Prostate gland (tissue), 2 donors: Measurements from ENCODE around the gene CTF1. TPM values are rescaled to one million over a fixed set of nuclear protein-coding genes. Genes with fewer than 3 reads are reported as not detected.

Experiments used
- DNase-seq: peaks from one replicate; pipeline ENCODE4 v3.0.0-alpha.2; 2019; ENCODE audit warnings: low spot score
- H3K27ac ChIP-seq, 2 donors: fragments of 200-600 bp; sonication (generic); 2 replicates each; pipeline ENCODE4 v1.5.1; 2017 to 2019
- H3K27me3 ChIP-seq: fragments of 200-600 bp; sonication (generic); replicated peaks from 2 replicates; pipeline ENCODE4 v1.5.1; 2019; ENCODE audit not compliant: insufficient read depth
- H3K36me3 ChIP-seq, 2 donors: fragments of 200-600 bp; sonication (generic); 1 replicate in 1 of 2; 2 replicates in 1 of 2; pipeline versions ENCODE4 v1.5.1 to v1.8.1; 2017 to 2019
- H3K4me1 ChIP-seq: fragments of 200-600 bp; sonication (generic); replicated peaks from 2 replicates; pipeline ENCODE4 v1.5.1; 2019
- H3K4me3 ChIP-seq, 2 donors: fragments of 200-600 bp; sonication (generic); 2 replicates each; pipeline ENCODE4 v1.5.1; 2017 to 2019
- H3K9me3 ChIP-seq: fragments of 200-600 bp; sonication (generic); 2 replicates; pipeline ENCODE4 v1.5.1; 2017
- POLR2A ChIP-seq: fragments of 450-650 bp; IDR thresholded peaks from one replicate; pipeline ENCODE4 v1.6.1; 2016; ENCODE audit warnings: antibody characterized with exemption, mild to moderate bottlenecking
- POLR2AphosphoS5 ChIP-seq: sonication (generic); formaldehyde crosslinking; IDR thresholded peaks from one replicate; pipeline ENCODE4 v1.6.1; 2017; ENCODE audit warnings: antibody characterized with exemption
- WGBS: methylation state at CpG from one replicate; pipeline ENCODE4 v1.1.5; 2018; 5-methylcytosine and 5-hydroxymethylcytosine counted together
- intact Hi-C: fragments of 100-400 bp; cut with DNase I; formaldehyde crosslinking; loops from one replicate; pipeline ENCODE4 v1.14.2; 2022
- total RNA-seq, 2 donors: library from RNA; depleted of rRNA; stranded (reverse); fragments of >200 nt; gene quantifications; one replicate each; pipeline ENCODE4 v1.1.0, GENCODE V29; 2016
- TF ChIP-seq, protein P1 (sequence below), 4 experiments: fragments of 200-600 bp in 2 of 4; fragments of 450-650 bp in 2 of 4; sonication (generic) in 2 of 4; IDR thresholded peaks; 1 replicate in 3 of 4; 2 replicates in 1 of 4; pipeline ENCODE4 v1.5.1; 2016 to 2019; ENCODE audit warnings: antibody characterized with exemption in 4 of 4, mild to moderate bottlenecking in 2 of 4, moderate library complexity in 2 of 4

Gene CTF1
- total RNA-seq, 2 donors from 2014 or later, result 9.8 to 13.9 TPM

DNA sequence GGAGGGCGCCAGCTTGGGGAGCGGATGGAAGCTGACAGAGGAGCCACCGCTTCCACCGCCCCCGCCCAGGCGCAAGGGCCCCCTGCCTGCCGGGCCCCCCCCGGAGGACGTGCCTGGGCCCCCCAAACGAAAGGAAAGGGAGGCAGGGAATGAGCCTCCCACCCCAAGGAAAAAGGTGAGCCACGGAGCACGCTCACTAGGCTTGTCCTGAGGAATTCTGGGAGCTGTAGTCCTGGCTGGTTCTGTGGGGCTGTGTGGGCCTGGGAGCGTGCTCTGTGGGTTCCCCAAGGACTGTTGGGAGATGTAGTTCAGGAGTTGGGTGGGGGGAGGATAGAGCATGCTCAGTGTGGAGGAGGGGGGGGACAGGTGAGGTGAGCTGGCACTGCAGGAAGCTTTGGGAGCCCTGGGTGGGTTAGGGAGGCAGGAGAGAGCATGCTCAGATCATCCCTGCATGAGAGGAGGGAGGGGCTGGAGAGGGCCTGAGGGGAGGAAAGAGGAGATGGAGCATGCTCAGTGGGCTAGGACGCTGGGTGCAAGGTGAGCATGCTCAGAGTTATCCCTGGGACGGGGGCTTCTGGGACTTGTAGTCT lies 31.5 kb downstream of the CTF1 start:
- Histone ChIP-seq H3K27ac (peak overlapping the region in 1 of 2 donors; percentile 14), H3K27me3 (no peaks in the 10 kb centered on the region), H3K4me1 (no peaks in the 10 kb centered on the region), H3K9me3 (no peaks in the 10 kb centered on the region), H3K4me3 (no peak overlapping the region), H3K36me3 (peaks cover 0 to 7% of the 10 kb centered on the region in 2 donors)
- TF ChIP-seq POLR2AphosphoS5 (peak; percentile 62), POLR2A (no peak)
- TF ChIP-seq, protein P1, sequence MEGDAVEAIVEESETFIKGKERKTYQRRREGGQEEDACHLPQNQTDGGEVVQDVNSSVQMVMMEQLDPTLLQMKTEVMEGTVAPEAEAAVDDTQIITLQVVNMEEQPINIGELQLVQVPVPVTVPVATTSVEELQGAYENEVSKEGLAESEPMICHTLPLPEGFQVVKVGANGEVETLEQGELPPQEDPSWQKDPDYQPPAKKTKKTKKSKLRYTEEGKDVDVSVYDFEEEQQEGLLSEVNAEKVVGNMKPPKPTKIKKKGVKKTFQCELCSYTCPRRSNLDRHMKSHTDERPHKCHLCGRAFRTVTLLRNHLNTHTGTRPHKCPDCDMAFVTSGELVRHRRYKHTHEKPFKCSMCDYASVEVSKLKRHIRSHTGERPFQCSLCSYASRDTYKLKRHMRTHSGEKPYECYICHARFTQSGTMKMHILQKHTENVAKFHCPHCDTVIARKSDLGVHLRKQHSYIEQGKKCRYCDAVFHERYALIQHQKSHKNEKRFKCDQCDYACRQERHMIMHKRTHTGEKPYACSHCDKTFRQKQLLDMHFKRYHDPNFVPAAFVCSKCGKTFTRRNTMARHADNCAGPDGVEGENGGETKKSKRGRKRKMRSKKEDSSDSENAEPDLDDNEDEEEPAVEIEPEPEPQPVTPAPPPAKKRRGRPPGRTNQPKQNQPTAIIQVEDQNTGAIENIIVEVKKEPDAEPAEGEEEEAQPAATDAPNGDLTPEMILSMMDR (IDR thresholded peaks at IDR 0.05), result no peak
- intact Hi-C loops, result no loop called here
- DNase-seq, result peak; percentile 81
- WGBS, result 45% methylated on average over 15 of the region's 15 CpGs

DNA sequence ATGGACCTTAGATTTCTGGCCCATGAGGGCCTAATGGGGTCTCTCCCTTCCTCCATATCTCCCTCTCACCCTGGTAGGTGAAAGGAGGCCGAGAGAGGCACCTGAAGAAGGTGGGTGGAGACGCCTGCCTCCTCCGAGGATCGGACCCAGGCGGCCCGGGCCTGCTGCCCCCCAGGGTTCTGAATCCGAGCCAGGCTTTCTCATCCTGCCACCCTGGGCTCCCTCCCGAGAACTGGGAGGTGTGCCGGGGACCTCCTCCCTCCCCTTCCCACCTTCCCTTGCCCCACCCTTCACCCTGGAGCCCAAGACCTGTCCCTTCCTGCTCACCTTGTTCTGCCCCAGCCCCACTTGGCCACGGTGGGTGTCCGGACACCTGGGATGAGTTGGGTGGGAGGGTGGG lies 32.0 kb downstream of the CTF1 start:
- no peak overlapping the region for H3K4me3 ChIP-seq
- H3K9me3 ChIP-seq, result no peaks in the 10 kb centered on the region
- H3K27ac ChIP-seq, result no peak overlapping the region
- TF ChIP-seq, protein P1 (IDR thresholded peaks at IDR 0.05), result no peak
- no peak for TF ChIP-seq POLR2A
- TF ChIP-seq POLR2AphosphoS5, result no peak
- no peaks in the 10 kb centered on the region for H3K4me1 ChIP-seq
- H3K27me3 ChIP-seq, result no peaks in the 10 kb centered on the region
- DNase-seq, result no peak
- 70% methylated on average over 11 of the region's 11 CpGs for WGBS
- H3K36me3 ChIP-seq, result peaks cover 0 to 7% of the 10 kb centered on the region in 2 donors
- intact Hi-C loops, result no loop called here

DNA sequence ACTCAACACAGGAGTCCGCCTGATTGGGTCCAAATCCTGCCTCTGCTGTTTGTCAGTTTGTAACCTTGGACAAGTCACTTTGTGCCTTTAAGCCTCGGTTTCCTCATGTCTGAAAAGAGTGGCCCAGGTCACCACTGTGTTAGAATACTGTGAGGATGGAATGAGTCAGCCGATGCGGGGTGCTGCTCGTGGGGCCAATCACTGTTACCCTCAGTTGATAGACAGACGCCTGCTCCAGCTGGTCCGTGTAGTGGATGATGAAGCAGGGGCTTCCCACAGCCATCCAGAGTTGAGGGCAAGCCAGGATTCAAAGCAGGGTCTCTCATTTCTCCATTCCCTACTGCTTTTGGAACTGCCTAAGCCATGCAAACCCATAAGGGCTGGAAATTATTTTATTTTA lies 32.8 kb downstream of the CTF1 start:
- Histone ChIP-seq H3K27ac (no peak overlapping the region), H3K4me1 (no peaks in the 10 kb centered on the region), H3K36me3 (peaks cover 0 to 7% of the 10 kb centered on the region in 2 donors), H3K4me3 (no peak overlapping the region), H3K27me3 (no peaks in the 10 kb centered on the region), H3K9me3 (no peaks in the 10 kb centered on the region)
- WGBS, result 79% methylated on average over 7 of the region's 7 CpGs
- TF ChIP-seq POLR2A, result no peak
- TF ChIP-seq POLR2AphosphoS5, result no peak
- TF ChIP-seq, protein P1 (IDR thresholded peaks at IDR 0.05), result no peak
- DNase-seq, result no peak
- intact Hi-C loops, result no loop called here

DNA sequence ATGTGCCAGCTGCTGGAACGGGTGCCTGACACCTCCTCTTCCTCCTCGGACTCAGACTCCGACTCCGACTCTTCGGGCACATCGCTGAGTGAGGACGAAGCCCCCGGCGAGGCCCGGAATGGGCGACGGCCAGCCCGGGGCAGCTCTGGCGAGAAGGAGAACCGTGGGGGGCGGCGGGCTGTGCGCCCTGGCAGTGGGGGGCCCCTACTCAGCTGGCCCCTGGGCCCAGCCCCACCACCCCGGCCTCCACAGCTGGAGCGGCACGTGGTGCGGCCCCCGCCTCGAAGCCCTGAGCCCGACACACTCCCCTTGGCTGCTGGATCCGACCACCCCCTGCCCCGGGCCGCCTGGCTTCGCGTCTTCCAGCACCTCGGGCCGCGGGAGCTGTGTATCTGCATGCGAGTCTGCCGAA lies 33.8 kb downstream of the CTF1 start:
- intact Hi-C loops, result no loop called here
- Histone ChIP-seq H3K27me3 (no peaks in the 10 kb centered on the region), H3K4me1 (no peaks in the 10 kb centered on the region), H3K9me3 (no peaks in the 10 kb centered on the region), H3K27ac (no peak overlapping the region), H3K36me3 (peaks cover 0 to 7% of the 10 kb centered on the region in 2 donors), H3K4me3 (no peak overlapping the region)
- no peak for TF ChIP-seq POLR2A
- TF ChIP-seq, protein P1 (IDR thresholded peaks at IDR 0.05), result no peak
- TF ChIP-seq POLR2AphosphoS5, result no peak
- WGBS, result 88% methylated on average over 30 of the region's 35 CpGs
- DNase-seq, result no peak

DNA sequence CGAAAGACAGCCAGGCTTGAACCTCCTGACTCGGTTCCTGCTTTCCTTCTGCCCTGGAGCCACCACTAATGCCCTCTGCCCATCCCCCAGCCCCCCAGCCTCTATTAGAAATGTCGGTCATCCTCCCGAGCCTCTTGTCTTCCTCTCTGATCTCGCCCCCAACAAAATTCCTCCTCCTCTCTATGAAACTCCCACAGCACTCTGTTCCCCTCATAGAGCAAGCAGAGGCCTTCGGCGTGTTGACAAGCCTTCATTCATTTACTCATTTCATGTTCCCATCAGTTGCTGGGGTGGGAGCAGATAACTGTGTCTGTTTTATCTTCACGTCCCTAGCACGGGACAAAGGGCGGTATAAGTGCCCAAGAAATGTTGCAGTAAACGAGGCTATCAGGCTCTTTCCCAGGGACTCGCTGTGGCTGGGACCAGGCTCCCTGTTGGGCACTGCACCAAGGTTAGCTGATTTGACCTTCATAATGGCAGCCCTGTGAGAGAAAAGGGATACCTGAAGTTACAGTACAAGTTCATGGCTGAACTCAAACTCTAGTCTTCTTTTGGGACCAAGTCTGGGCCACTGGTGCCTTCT lies 34.7 kb downstream of the CTF1 start:
- no peak for DNase-seq
- H3K9me3 ChIP-seq, result no peaks in the 10 kb centered on the region
- intact Hi-C loops, result no loop called here
- TF ChIP-seq POLR2AphosphoS5 (no peak), POLR2A (no peak)
- TF ChIP-seq, protein P1 (IDR thresholded peaks at IDR 0.05), result no peak
- H3K4me3 ChIP-seq, result no peak overlapping the region
- H3K36me3 ChIP-seq, result peaks cover 0 to 7% of the 10 kb centered on the region in 2 donors
- H3K27me3 ChIP-seq, result no peaks in the 10 kb centered on the region
- H3K27ac ChIP-seq, result no peak overlapping the region
- 74% methylated on average over 12 of the region's 12 CpGs for WGBS
- H3K4me1 ChIP-seq, result no peaks in the 10 kb centered on the region
